ENCODE data around the gene GMIP. TPM values are rescaled to one million over a fixed set of nuclear protein-coding genes. Genes with fewer than 3 reads are reported as not detected.

The GMIP gene
- total RNA-seq, 1 donor from 2014 or later, result 3.0 TPM

GRCh38 chr19:19651076-19651475 is 7.6 kb upstream of the GMIP start:
- peak; percentile 59 for DNase-seq
- Histone ChIP-seq H3K36me3 (peaks cover 99% of the 10 kb centered on the region), H3K4me3 (no peak overlapping the region), H3K9me3 (replicated peaks) (no peaks in the 10 kb centered on the region), H3K4me1 (peaks cover 14% of the 10 kb centered on the region), H3K27ac (replicated peaks) (no peak overlapping the region), H3K27me3 (ENCODE audit: low read depth) (no peaks in the 10 kb centered on the region)
- intact Hi-C loops (cut with micrococcal nuclease), result no loop called here
- no peak for TF ChIP-seq CTCF (IDR thresholded peaks at IDR 0.05; ENCODE audit: borderline replicate concordance)

GRCh38 chr19:19650331-19650730 is 6.9 kb upstream of the GMIP start:
- Histone ChIP-seq H3K27ac (replicated peaks) (no peak overlapping the region), H3K27me3 (ENCODE audit: low read depth) (no peaks in the 10 kb centered on the region), H3K9me3 (replicated peaks) (no peaks in the 10 kb centered on the region), H3K4me1 (peaks cover 14% of the 10 kb centered on the region), H3K36me3 (peaks cover 99% of the 10 kb centered on the region), H3K4me3 (no peak overlapping the region)
- intact Hi-C loops (cut with micrococcal nuclease), result no loop called here
- no peak for DNase-seq
- no peak for TF ChIP-seq CTCF (IDR thresholded peaks at IDR 0.05; ENCODE audit: borderline replicate concordance)

- Histone ChIP-seq H3K27me3 (ENCODE audit: low read depth) (no peaks in the 10 kb centered on the region), H3K36me3 (peaks cover 98% of the 10 kb centered on the region), H3K4me1 (peaks cover 14% of the 10 kb centered on the region), H3K4me3 (no peak overlapping the region), H3K9me3 (replicated peaks) (no peaks in the 10 kb centered on the region), H3K27ac (replicated peaks) (no peak overlapping the region)
- no peak for TF ChIP-seq CTCF (IDR thresholded peaks at IDR 0.05; ENCODE audit: borderline replicate concordance)
- no peak for DNase-seq
- intact Hi-C loops (cut with micrococcal nuclease), result no loop called here
Measured at GRCh38 chr19:19649580-19649995, 6.1 kb upstream of the GMIP start.

GRCh38 chr19:19649155-19649554 is 5.7 kb upstream of the GMIP start:
- no peaks in the 10 kb centered on the region for H3K27me3 ChIP-seq (ENCODE audit: low read depth)
- H3K36me3 ChIP-seq, result peaks cover 94% of the 10 kb centered on the region
- no peak overlapping the region for H3K27ac ChIP-seq (replicated peaks)
- H3K9me3 ChIP-seq (replicated peaks), result no peaks in the 10 kb centered on the region
- no peak for TF ChIP-seq CTCF (IDR thresholded peaks at IDR 0.05; ENCODE audit: borderline replicate concordance)
- H3K4me1 ChIP-seq, result peaks cover 14% of the 10 kb centered on the region
- H3K4me3 ChIP-seq, result no peak overlapping the region
- intact Hi-C loops (cut with micrococcal nuclease), result no loop called here
- DNase-seq, result no peak

- Histone ChIP-seq H3K4me3 (no peak overlapping the region), H3K27ac (replicated peaks) (no peak overlapping the region), H3K27me3 (ENCODE audit: low read depth) (no peaks in the 10 kb centered on the region), H3K36me3 (peaks cover 75% of the 10 kb centered on the region), H3K4me1 (peaks cover 30% of the 10 kb centered on the region), H3K9me3 (replicated peaks) (no peaks in the 10 kb centered on the region)
- DNase-seq, result no peak
- no peak for TF ChIP-seq CTCF (IDR thresholded peaks at IDR 0.05; ENCODE audit: borderline replicate concordance)
- intact Hi-C loops (cut with micrococcal nuclease), result no loop called here
Measured at GRCh38 chr19:19647037-19647835, 3.8 kb upstream of the GMIP start.

Data from left ventricle myocardium inferior (tissue), 1 donor.